ENCODE results near the gene NMRAL1.

DNA sequence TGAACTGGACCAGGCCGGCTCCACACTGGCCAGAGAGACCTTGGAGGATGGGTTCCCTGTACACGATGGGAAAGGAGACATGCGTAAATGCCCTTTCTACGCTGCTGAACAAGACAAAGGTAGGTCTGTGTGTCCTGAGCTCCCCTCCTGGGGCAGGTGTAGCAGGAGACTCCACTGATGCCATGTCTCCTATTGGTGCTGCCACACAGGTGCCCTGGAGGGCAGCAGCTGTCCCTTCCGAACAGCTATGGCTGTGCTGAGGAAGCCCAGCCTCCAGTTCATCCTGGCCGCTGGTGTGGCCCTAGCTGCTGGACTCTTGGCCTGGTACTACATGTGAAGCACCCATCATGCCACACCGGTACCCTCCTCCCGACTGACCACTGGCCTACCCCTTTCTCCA is 35.0 kb upstream of the NMRAL1 start:
- TF ChIP-seq SCRT2 (tag by site-specific recombination; IDR thresholded peaks at IDR 0.05) (no peak), CTCF (tag by site-specific recombination; IDR thresholded peaks at IDR 0.05) (no peak), ZNF510 (tag by site-specific recombination; IDR thresholded peaks at IDR 0.05; ENCODE audit: insufficient replicate concordance) (no peak), ZNF274 (IDR thresholded peaks at IDR 0.05; ENCODE audit: low read length) (no peak), ZNF274 (tag by site-specific recombination; IDR thresholded peaks at IDR 0.05; ENCODE audit: borderline replicate concordance) (no peak), ZNF521 (tag by site-specific recombination; IDR thresholded peaks at IDR 0.05) (no peak), ZNF175 (tag by site-specific recombination; IDR thresholded peaks at IDR 0.05) (no peak), ZNF221 (tag by site-specific recombination; IDR thresholded peaks at IDR 0.05; ENCODE audit: borderline replicate concordance) (no peak), ZNF514 (tag by site-specific recombination; IDR thresholded peaks at IDR 0.05) (no peak), PATZ1 (tag by site-specific recombination; IDR thresholded peaks at IDR 0.05) (no peak), ZNF174 (tag by site-specific recombination; IDR thresholded peaks at IDR 0.05) (no peak), SP2 (tag by site-specific recombination; IDR thresholded peaks at IDR 0.05) (no peak), ZSCAN30 (tag by site-specific recombination; IDR thresholded peaks at IDR 0.05) (no peak), ZBTB26 (tag by site-specific recombination; optimal IDR thresholded peaks at IDR 0.05) (no peak), MZF1 (tag by site-specific recombination; IDR thresholded peaks at IDR 0.05; ENCODE audit: borderline replicate concordance) (no peak)

Measured in HEK293 (cell line).